Measurements from ENCODE around the gene MYBPHL. TPM values are rescaled to one million over a fixed set of nuclear protein-coding genes. Genes with fewer than 3 reads are reported as not detected.

The MYBPHL gene
- total RNA-seq, 4 donors from 2014 or later: not detected

DNA sequence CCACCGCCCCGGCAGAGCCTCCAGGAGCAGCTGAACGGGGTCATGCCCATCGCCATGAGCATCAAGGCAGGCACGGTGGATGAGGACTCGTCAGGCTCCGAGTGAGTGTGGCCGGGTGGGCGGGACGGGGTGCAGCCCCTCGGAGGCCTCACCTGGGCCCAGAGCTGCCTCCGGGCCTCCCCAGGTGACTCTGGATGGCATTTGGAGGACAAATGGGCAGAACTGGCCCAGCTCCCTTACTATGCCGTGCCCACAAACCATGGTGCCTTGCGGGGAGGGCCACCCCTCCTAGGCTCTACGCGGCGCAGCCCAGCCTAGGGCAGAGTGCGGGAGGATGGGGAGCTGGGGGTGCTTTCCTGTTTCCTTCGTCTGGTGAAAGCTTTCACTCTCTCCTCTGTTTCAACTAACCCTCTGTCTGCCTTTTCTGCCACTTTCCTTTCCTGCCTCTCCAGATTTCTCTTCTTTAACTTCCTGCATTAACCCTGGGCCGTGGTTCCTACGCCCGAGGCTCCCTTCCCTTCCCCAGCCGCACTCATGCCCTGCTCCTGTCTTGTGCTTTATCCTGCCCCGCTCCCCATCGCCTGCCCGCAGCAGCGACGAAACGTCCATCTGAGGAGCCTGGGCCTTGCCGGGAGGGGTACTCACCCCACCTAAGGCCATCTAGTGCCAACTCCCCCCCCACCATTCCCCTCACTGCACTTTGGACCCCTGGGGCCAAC is 33.1 kb downstream of the MYBPHL start:
- no peak overlapping the region for H3K4me3 ChIP-seq (ENCODE audit: low read depth, poor library complexity, severe bottlenecking)
- intact Hi-C loops (cut with DNase I; ENCODE audit: low total_unique reads): no loop called here
- no peak for DNase-seq (ENCODE audit: low spot score in 2 of 2)
- TF ChIP-seq POLR2A (IDR thresholded peaks at IDR 0.05): no peak
- 70 to 73% methylated on average over 29 to 30 of the region's 30 CpGs for WGBS, 2 donors

DNA sequence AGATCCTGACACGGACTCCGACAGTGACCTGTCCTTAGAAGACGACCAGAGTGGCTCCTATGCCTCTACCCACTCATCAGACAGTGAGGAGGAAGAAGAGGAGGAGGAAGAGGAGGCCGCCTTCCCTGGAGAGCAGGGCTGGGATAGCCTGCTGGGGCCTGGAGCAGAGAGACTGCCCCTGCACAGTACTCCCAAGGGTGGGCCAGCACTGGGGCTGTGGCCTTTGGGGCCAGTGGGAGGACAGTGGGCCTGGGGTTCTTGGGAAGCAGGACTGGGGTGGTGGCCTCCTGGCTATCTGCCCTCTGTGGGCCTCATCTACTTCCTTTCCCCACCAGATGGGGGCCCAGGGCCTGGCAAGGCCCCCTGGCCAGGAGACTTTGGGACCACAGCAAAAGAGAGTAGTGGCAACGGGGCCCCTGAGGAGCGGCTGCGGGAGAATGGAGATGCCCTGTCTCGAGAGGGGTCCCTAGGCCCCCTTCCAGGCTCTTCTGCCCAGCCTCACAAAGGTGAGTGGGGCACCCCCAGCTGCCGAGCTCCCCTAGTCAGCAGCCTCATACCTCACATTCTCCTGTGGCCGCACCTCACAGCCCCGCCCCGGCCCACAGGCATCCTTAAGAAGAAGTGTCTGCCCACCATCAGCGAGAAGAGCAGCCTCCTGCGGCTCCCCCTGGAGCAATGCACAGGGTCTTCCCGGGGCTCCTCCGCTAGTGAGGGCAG is 33.8 kb downstream of the MYBPHL start:
- TF ChIP-seq, protein P1, sequence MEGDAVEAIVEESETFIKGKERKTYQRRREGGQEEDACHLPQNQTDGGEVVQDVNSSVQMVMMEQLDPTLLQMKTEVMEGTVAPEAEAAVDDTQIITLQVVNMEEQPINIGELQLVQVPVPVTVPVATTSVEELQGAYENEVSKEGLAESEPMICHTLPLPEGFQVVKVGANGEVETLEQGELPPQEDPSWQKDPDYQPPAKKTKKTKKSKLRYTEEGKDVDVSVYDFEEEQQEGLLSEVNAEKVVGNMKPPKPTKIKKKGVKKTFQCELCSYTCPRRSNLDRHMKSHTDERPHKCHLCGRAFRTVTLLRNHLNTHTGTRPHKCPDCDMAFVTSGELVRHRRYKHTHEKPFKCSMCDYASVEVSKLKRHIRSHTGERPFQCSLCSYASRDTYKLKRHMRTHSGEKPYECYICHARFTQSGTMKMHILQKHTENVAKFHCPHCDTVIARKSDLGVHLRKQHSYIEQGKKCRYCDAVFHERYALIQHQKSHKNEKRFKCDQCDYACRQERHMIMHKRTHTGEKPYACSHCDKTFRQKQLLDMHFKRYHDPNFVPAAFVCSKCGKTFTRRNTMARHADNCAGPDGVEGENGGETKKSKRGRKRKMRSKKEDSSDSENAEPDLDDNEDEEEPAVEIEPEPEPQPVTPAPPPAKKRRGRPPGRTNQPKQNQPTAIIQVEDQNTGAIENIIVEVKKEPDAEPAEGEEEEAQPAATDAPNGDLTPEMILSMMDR (IDR thresholded peaks at IDR 0.05): no peak
- TF ChIP-seq POLR2A (IDR thresholded peaks at IDR 0.05): no peak
- intact Hi-C loops (cut with DNase I; ENCODE audit: low total_unique reads): no loop called here
- no peak overlapping the region for H3K4me3 ChIP-seq (ENCODE audit: low read depth, poor library complexity, severe bottlenecking)
- 61 to 76% methylated on average over 14 to 16 of the region's 16 CpGs for WGBS, 2 donors
- no peak for DNase-seq (ENCODE audit: low spot score in 2 of 2)

DNA sequence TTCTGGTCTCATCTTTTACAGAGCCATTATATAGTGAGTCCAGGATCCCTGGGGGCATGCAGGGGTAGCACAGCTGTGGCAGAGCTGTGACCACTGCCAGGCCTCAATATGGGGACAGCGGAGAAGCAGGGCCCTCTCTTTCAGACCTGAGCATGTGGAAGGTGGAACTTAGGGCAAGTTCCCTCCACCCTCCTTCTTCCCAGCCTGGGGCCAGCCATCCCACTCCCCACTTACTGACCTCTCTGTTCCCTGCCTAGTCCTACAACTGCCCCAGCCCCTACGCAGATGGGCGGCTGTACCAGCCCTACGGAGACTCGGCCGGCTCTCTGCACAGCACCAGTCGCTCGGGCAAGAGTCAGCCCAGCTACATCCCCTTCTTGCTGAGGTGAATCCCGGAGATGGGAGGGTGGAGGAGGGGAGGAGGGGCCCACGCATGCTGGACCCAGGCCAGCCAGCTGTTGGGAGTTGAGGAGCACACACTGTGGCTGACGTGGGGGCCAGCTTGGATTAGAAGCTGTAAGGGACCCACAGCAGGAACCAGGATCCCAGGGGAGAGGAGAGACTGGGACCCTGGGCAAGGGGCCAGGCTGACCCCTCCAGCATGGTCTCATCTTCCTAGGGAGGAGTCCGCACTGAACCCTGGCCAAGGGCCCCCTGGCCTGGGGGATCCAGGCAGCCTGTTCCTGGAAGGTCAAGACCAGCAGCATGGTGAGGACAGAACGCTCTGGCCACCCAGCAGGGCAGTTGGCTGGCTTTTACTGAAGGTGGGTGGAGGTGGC is 34.6 kb downstream of the MYBPHL start:
- TF ChIP-seq, protein P1 (IDR thresholded peaks at IDR 0.05): no peak
- TF ChIP-seq POLR2A (IDR thresholded peaks at IDR 0.05): no peak
- intact Hi-C loops (cut with DNase I; ENCODE audit: low total_unique reads): no loop called here
- 79 to 83% methylated on average over 12 to 13 of the region's 13 CpGs for WGBS, 2 donors
- DNase-seq (ENCODE audit: low spot score in 2 of 2): no peak
- H3K4me3 ChIP-seq (ENCODE audit: low read depth, poor library complexity, severe bottlenecking): no peak overlapping the region

DNA sequence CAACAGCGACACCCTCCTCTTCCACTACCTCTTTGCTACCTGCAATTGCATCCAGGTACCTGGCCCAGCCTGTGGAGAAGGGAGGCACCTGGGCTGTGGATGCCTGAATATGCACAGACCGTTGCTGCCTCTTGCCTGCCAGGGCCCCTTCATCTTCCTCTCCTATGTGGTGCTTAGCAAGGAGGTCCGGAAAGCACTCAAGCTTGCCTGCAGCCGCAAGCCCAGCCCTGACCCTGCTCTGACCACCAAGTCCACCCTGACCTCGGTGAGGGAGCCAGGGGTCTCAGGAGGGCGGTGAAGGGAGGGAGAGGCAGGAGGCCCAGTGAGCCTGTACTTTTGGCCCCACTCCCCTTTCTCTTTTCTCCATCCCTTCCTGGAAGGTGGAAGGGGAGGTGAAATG is 35.4 kb downstream of the MYBPHL start:
- H3K4me3 ChIP-seq (ENCODE audit: low read depth, poor library complexity, severe bottlenecking): no peak overlapping the region
- intact Hi-C loops (cut with DNase I; ENCODE audit: low total_unique reads): no loop called here
- DNase-seq (ENCODE audit: low spot score in 2 of 2): no peak
- 81 to 84% methylated on average over 6 of the region's 6 CpGs for WGBS, 2 donors
- no peak for TF ChIP-seq POLR2A (IDR thresholded peaks at IDR 0.05)
- TF ChIP-seq, protein P1 (IDR thresholded peaks at IDR 0.05): no peak

DNA sequence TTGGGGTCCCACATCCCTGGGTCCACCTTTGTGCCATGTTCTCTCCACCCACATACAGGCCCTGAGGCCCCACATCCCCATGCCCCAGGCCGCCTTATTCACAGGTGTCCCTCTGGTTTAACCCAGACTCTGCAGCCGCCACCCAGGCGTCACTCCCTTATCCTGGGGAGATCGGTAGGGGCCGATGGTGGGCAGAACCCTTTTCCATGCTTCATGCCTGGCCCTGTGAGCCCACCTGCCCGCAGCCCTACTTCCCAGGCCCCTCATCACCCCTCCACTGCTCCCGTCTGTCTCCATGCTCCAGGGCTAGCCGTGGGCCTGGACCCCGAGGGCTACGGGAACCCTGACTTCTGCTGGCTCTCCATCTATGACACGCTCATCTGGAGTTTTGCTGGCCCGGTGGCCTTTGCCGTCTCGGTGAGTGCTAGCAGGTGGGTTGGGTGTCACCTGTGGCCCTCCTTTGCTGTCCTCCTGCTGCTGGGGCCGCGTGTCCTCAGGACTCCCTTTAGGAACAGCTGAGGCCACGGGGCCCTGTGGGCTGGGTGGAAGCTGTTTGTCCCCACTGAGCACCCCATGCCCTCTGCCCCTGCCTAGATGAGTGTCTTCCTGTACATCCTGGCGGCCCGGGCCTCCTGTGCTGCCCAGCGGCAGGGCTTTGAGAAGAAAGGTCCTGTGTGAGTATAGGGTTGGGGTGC is 36.0 kb downstream of the MYBPHL start:
- TF ChIP-seq POLR2A (IDR thresholded peaks at IDR 0.05): no peak
- TF ChIP-seq, protein P1 (IDR thresholded peaks at IDR 0.05): no peak
- intact Hi-C loops (cut with DNase I; ENCODE audit: low total_unique reads): no loop called here
- no peak overlapping the region for H3K4me3 ChIP-seq (ENCODE audit: low read depth, poor library complexity, severe bottlenecking)
- WGBS, 2 donors: 91 to 93% methylated on average over 18 to 19 of the region's 20 CpGs
- DNase-seq (ENCODE audit: low spot score in 2 of 2): no peak
